LNCAP (cell line): Measurements from ENCODE around the gene IGF2BP1.

ENCODE experiments used
- TF ChIP-seq, protein P1 (sequence below): fragments of 450-650 bp; IDR thresholded peaks from 2 replicates; pipeline ENCODE4 v1.5.1; 2017; ENCODE audit warnings: mild to moderate bottlenecking

IGF2BP1 gene

DNA sequence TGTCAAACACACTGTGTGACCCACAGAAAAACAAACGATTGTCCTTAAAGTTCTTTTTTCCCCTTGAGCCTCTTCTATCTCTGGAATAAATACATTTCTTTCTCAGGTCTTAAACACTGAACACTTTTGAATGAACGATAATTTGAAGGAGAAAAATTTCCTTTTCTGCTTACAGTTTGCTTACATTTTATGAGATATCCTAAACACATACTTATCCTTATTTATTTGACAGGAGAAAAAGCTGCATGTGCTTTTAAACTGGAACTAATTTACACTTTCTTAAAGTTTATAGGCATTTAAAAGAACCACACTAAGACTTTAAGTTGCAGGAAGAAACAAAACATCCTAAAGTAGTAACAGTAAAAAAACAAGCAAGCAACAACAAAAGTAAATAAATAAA lies 4.7 kb upstream of the IGF2BP1 start:
- TF ChIP-seq, protein P1, sequence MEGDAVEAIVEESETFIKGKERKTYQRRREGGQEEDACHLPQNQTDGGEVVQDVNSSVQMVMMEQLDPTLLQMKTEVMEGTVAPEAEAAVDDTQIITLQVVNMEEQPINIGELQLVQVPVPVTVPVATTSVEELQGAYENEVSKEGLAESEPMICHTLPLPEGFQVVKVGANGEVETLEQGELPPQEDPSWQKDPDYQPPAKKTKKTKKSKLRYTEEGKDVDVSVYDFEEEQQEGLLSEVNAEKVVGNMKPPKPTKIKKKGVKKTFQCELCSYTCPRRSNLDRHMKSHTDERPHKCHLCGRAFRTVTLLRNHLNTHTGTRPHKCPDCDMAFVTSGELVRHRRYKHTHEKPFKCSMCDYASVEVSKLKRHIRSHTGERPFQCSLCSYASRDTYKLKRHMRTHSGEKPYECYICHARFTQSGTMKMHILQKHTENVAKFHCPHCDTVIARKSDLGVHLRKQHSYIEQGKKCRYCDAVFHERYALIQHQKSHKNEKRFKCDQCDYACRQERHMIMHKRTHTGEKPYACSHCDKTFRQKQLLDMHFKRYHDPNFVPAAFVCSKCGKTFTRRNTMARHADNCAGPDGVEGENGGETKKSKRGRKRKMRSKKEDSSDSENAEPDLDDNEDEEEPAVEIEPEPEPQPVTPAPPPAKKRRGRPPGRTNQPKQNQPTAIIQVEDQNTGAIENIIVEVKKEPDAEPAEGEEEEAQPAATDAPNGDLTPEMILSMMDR, result no peak

DNA sequence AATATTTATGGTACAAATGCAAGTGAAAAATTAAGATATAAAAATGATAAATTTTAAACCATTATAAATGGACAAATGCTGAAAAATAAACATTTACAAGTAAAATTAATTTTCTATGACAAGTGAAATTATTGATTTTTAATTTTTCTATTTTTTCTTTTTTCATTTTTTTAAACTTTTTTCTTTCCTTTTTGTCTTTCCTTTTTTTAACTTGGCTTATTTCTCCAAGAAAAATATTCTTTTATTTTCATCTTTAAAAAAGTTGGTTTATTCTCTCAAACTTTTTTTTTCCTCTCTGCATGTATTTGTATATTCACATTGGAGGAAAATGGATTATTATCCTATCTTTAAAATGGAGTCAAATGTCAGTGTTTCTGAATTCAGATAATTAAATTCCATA lies 3.9 kb upstream of the IGF2BP1 start:
- TF ChIP-seq, protein P1, result no peak

DNA sequence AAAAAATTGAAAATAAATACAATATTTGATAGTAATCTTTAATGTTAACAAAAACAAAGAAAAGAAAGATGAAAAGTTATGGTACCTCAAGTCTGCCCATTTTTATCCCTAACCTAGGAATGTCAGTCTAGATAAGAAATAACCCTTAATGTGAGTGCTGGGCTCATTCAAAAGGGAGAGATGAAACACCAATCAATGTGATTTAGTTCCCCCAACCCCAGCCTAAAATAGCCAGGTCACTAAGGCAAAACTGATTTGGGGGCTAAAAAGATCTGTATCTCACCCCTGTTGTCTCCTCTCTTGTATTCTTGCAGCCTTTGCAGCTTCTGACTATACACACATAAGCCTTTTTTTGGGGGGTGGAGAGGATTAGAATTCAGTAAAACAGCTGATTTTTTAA lies 3.2 kb upstream of the IGF2BP1 start:
- TF ChIP-seq, protein P1, result no peak

DNA sequence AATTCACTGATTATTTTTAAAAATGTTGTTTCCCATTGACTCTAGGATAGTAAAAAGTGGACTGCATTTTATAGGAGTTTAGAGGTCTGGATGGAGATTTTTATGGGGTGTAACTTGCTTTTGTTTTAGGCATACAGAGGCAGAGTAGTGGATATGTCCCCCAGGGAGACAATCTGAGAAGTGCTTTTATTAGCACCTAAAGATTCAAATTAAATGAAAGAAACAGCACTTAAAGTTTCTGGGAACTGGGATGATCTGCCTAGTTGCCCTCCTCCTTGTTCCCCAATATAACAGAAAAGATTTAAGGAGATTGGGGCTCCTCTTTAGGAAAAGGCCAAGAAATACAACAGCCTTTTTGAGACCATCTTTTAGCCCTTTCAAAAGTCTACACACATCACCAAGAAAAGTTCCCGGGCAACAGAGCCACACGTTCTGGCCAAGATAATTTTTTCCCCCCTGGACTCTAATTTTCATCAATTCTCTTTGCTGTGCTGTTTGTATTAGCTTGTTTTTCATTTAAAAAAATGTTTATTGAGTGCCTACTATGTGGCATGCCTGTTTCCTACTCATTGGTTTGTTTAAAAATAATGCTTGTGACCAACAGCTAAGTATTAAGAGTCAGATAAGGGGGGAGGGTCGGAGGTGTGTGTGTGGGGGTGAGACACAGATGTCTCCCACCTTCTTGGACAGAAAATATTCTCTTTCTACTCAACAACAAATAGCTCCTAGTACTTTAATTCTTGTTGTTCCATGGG lies 2.5 kb upstream of the IGF2BP1 start:
- TF ChIP-seq, protein P1, result no peak

DNA sequence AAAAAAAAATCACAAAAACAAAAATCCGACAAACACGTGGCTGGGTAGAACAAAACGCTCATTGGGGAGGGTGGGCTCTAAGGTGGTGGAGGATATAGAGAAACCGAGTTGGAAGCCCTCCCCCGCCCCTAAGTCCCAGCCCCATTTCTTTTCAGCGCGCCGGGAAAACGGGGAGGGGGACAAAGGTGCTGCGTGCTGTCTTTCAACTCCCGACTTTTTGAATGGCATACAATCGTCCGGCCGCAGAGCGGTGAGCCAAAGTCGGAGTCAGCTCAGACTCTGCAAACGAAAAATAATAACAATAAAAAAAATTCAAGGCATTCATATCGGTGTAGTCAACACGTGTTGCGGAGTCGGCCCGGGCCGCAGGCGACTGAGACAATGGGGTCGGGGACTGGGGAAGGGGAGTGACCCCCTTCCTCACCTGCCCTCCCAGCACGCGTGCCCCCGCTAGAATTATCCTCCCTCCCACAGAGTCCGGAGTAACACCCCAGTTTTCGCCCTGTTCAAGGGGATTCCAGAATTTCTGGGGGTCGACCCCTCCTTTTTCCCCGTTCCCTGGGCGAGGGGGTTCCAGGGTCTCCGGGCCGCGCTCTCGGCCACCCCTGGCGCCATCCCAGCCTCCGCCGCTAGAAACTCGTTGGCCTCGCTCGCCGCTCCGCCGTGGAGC lies 1.7 kb upstream of the IGF2BP1 start:
- TF ChIP-seq, protein P1, result no peak

DNA sequence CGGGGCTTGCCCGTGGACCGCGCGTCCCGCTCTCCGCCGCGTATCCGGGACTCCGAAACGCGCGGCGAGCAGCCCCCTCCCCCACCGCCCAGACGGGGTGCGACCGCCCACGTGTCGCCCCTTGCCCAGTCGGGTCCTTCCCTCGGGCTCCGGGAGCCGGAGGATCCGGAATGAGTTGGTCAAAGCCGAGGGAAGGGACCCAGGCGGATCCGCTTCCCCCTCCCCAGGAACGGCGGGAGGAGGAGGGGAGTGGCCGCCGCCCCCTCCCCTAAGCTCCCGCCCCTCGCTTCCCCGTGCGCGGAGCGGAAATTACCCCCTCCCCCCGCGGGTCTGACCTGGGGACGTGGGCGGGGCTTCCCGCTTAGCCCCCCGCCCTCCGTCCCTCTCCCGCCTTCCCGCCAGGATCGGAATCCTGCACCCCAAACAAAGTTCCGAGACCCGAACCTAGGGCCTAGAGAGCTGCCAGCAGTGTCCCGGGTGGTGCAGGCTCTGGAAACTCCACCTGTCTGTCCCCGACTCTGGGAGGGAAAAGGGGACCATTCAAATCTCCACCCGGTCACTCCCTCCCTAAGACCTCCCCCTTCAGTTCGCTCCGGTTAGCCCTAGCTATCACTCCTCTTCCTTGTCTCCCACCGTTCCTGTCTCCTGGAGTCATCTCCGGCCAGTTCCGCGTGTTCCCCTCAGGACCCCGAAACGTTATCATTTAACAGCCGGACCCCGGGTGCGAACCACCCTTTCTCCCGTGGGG lies 1.0 kb upstream of the IGF2BP1 start:
- TF ChIP-seq, protein P1, result no peak

DNA sequence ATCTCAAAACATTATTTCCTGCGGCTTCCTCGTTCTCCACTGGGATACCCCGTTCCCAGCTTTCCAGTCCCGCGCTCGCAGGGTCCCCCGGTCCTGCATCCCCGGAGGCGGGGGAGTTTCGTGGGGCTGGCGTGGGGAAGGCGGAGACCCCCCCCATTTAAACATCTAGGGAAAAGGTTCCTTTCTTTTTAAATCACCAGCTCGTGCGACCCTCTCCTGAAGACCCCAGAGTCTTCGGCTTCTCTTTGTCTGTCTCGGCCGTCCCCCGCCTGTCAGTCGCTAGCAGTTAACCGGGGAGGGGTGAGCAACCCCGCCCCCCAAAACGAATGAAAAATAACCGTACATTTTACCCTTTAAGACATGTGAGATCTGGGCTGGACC lies 473 bp upstream of the IGF2BP1 start:
- TF ChIP-seq, protein P1, result no peak
